GM21576 (cell line): Measurements from ENCODE around the gene ABCC10.
"Not testable (repeated sequence)": the region's sequence is repeated elsewhere in the genome, so short reads cannot be mapped to it uniquely, and the experiment has no call there.

Experiments
- ATAC-seq: cut with Tn5 transposase; IDR thresholded peaks from one replicate; pipeline ENCODE4 v1.9.1; 2021; ENCODE audit warnings: mild to moderate bottlenecking, moderate library complexity; ENCODE audit not compliant: unreplicated experiment

The ABCC10 gene

GRCh38 chr6:43410776-43411175 lies 16.6 kb upstream of the ABCC10 start:
- not testable (repeated sequence) for ATAC-seq

- ATAC-seq: no peak
Observed at GRCh38 chr6:43412541-43412940, 14.8 kb upstream of the ABCC10 start.

GRCh38 chr6:43413002-43413401 lies 14.3 kb upstream of the ABCC10 start:
- no peak for ATAC-seq

- not testable (repeated sequence) for ATAC-seq
Observed at GRCh38 chr6:43415275-43415674, 12.1 kb upstream of the ABCC10 start.

- ATAC-seq: no peak
Observed at GRCh38 chr6:43416935-43417334, 10.4 kb upstream of the ABCC10 start.

GRCh38 chr6:43420012-43420709 lies 7.2 kb upstream of the ABCC10 start:
- no peak for ATAC-seq

- ATAC-seq: no peak
Observed at GRCh38 chr6:43421831-43422230, 5.5 kb upstream of the ABCC10 start.

- ATAC-seq: not testable (repeated sequence)
Observed at GRCh38 chr6:43425083-43425482, 2.3 kb upstream of the ABCC10 start.

GRCh38 chr6:43426928-43427405 lies 374 bp upstream of the ABCC10 start:
- ATAC-seq: no peak

- ATAC-seq: no peak
Observed at GRCh38 chr6:43428112-43428570, 800 bp downstream of the ABCC10 start.

GRCh38 chr6:43428874-43429273 lies 1.5 kb downstream of the ABCC10 start:
- no peak for ATAC-seq

- no peak for ATAC-seq
Observed at GRCh38 chr6:43432009-43432945, 4.9 kb downstream of the ABCC10 start.

GRCh38 chr6:43433148-43433547 lies 5.8 kb downstream of the ABCC10 start:
- no peak for ATAC-seq

GRCh38 chr6:43434001-43434840 lies 6.9 kb downstream of the ABCC10 start:
- no peak for ATAC-seq

GRCh38 chr6:43434943-43435342 lies 7.6 kb downstream of the ABCC10 start:
- no peak for ATAC-seq

- no peak for ATAC-seq
Observed at GRCh38 chr6:43435682-43436437, 8.5 kb downstream of the ABCC10 start.

GRCh38 chr6:43436577-43437282 lies 9.4 kb downstream of the ABCC10 start:
- no peak for ATAC-seq

GRCh38 chr6:43437700-43438099 lies 10.4 kb downstream of the ABCC10 start:
- ATAC-seq: no peak

GRCh38 chr6:43442935-43443334 lies 15.6 kb downstream of the ABCC10 start:
- no peak for ATAC-seq

- no peak for ATAC-seq
Observed at GRCh38 chr6:43444036-43444435, 16.7 kb downstream of the ABCC10 start.
